ENCODE results near the gene PRR20G.
"Not testable (repeated sequence)": the region's sequence is repeated elsewhere in the genome, so short reads cannot be mapped to it uniquely, and the experiment has no call there.

Gene PRR20G

GRCh38 chr3:127296959-127297358, 9.1 kb upstream of the PRR20G start:
- DNase-seq: no peak

GRCh38 chr3:127296166-127296565, 8.3 kb upstream of the PRR20G start:
- DNase-seq: no peak

DNA sequence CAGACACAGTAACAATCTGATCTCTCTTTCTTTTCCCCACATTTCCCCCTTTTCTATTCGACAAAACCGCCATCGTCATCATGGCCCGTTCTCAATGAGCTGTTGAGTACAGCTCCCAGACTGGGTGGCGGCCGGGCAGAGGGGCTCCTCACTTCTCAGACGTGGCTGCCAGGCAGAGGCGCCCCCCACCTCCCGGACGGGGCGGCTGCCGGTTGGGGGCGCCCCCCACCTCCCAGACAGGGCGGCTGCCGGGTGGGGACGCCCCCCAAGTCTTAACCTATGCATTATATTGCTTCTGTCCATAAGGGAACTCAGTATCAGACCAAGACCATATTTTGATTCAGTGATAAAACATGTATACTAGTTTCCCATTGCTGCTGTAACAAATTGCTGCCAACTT, 5.8 kb upstream of the PRR20G start:
- DNase-seq: not testable (repeated sequence)

GRCh38 chr3:127291611-127292010, 3.8 kb upstream of the PRR20G start:
- DNase-seq: no peak

DNA sequence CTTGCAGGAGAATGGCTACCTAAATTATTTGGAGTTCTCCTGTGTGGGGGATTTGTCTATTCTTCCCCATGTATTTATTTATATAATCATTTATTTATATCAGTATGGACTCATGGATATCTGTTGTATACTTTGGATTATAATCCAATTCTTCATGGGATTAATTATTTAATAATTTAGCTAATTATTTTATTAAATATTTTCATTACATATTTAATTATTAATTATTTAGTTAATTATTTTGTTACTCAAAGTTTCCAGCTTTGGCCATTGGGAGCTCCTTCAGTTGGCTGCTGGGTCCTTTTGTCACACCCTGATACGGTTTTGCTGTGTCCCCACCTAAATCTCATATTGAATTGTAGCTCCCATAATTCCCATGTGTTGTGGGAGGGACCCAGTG, 3.3 kb upstream of the PRR20G start:
- no peak for DNase-seq

GRCh38 chr3:127289706-127290575, 2.1 kb upstream of the PRR20G start:
- no peak for DNase-seq

DNA sequence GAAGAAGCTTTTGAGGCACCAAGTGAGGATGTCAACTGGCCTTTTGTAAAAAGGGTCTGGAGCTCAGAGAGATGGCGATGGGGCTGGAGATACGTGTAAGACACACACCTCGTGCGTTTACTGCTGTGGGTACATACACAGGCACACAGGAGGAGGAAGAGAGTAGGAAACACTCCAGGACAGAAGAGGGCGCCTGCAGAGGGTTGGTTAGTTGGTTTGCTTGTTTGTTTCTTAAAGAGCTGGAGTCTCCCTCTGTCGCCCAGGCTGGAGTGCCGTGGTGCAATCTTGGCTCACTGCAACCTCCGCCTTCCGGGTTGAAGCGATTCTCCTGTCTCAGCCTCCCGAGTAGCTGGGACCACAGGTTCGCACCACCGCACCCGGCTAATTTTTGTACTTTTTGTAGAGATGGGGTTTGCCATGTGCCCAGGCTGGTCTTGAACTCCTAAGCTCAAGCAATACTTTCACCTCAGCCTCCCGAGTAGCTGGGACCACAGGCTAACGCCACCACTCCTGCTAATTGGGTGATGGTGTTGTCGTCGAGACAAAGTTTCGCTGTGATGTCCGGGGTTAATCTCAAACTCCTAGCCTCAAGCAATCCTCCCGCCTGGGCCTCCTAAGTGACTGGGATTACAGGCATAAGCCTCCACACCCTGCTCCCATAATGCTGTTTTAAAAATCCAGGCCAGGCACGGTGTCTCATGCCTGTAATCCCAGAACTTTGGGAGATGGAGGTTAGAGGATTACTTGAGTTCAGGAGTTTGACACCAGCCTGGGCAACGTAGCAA, 1.3 kb upstream of the PRR20G start:
- no peak for DNase-seq

DNA sequence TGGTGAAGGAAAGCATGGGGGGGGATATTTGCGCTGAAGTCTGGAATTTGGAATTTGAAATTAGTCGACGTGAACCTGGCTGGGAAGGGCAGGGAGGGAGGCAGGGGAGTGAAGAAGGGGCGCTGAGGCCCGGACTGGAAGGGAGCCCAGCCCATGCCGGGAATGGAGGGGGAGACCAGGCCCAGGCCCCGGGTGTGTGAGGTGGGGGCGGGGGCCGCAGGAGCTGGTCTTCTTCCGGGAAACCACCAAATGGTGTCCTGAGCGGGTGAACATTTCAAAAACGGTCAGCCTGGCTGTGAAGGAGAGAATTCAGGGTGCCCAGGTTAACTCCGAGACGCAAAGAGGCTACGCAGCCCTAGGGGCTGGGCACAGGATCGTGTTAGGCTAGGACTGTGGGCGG, 497 bp upstream of the PRR20G start:
- DNase-seq: no peak

GRCh38 chr3:127286571-127287140, 1.2 kb downstream of the PRR20G start:
- no peak for DNase-seq

DNA sequence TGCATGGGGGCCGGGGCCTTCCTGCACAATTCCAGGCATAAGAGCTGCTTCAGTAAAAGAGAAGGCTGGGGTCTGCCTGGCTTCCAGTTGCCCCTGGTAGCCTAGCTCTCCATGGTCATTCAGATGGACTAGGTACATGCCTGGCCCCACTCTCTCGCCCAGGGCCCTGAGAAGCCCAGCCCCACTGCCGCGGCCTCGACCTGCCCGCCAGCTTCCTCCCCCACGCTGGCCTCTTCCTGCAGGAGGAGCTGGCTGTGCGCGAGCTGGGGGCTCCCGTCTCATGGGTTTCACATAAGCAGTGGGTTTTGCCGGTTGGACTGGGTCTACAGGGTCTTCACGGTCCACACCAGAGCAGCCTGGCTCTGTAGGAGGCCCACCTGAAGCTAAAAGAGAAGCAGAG, 3.6 kb downstream of the PRR20G start:
- no peak for DNase-seq

GRCh38 chr3:127277561-127277960, 10.3 kb downstream of the PRR20G start:
- DNase-seq: no peak

DNA sequence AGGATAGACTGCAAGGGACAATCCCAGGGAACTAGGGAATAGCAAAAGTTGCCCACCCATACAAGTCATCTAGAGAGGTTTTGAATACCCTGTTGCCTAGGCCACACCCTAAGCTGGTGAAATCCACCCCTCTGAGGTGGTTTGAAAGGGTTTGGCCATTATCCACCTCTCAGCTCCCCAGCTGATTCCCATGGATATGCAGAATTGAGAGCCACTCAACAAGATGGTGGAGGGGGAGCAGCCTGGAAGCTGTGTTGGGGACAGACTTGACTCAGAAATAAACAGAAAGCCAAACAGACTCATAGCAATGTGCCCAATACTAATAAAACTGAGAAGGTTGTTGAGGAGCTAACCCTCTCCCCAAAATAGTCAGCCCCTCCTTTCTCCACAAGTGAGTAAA, 10.9 kb downstream of the PRR20G start:
- DNase-seq: no peak

DNA sequence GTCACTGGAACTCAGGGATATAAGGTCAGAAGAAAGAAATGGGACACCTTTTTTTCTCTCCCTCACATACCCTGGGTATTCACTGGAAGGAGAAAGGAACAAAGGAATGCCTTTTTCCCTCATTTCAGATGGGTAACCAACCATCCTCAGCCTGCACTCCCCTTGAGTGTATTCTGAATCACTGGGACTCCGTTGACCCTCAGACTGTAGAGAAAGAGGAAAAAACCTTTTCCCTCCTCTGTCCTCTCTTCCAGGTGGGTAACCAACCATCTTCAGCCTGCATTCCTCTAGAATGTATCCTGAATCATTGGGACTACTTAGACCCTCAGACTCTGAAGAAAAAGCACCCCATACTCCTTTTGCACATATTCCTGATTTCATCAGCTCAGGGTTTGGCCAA, 11.4 kb downstream of the PRR20G start:
- DNase-seq: no peak

DNA sequence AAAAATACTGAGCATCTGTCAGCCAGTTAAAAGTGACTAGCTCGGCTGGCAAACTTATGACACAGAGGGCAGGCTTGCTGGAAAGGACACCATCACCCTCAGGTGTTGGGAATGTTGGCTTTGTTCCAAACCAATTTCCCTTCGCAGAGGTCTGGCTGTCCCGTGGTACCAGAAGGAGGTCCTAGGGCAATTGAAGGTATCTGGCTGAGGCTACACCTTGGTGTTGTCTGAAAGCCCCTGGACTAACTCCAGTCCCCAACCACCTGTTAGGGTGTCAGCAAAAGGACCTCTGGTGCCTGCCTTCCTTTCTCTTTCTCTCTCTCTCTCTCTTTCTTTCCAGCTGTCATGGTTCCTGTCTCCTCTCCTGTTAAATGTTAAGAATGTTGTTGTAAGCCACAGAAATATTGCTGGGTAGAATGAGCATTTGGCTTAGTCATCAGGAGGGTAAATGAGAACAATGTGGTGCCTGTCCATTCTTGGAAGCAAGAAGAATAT, 12.5 kb downstream of the PRR20G start:
- DNase-seq: no peak

DNA sequence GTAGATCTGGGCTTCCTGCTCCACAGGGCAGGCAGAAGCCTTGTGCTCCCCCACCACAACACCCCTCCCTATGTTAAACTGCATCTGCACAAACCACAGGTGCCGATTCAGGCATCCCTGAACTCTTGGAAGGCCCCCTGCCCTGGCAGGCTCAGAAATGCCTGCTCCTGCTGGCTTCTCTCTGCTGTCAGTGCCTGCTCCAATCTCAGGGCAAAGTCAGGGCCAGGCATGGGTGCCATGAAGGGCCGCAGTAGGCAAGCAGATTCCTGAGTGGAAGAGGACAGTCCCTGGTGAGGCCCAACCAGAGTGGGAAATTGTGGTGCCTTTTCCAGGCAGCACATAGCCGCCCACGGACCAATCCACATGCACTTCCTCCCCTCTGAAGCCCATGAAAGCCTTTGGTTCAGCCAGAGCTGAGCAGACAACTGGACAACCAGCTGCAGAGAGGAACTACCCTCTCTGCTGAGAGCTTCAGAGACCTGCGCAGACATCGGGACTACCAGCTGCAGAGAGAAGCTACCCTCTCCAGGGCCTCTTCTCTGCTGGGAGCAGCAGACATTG, 13.6 kb downstream of the PRR20G start:
- no peak for DNase-seq

- DNase-seq: no peak
These were observed 14.6 kb downstream of the PRR20G start for GRCh38 chr3:127273206-127273605.

DNA sequence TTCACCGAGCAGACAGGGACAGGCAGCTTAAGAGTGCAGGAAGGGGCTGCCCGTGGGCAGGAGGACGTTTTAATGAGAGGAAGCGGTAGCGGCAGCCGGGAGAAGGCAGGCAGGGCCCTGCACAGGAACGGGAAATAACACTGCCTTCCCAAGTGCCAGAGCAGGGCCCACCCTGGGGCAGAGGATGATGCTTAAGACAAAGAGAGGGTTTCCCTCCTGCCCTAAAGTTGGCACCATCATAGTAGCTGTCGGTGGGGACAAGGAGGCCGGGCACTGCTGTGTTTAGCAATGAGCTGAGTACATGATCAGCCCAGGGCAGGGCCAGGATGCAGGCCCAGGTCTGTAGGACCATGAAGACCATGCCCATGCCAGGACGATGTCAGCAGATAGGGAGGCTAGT, 21.7 kb downstream of the PRR20G start:
- DNase-seq: no peak

DNA sequence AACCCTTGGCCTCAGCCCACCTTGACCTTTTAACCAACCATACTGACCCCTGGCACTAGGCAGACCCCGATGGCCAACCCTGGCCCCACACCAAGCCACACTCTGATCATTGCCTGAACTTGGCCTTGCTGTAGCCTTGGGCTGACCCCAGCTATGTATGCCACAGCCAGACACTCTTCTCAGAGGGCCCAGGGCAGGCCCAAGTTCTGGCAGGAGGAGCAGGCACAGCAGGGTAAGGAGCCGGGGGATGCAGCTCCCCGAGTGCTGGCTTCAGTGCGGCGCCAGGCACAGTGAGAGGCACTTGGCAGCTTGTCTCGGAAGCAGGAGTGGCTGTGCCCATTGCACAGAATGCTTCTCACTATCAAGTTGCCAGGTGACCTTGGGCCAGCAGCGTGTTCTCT, 22.3 kb downstream of the PRR20G start:
- DNase-seq: no peak

DNA sequence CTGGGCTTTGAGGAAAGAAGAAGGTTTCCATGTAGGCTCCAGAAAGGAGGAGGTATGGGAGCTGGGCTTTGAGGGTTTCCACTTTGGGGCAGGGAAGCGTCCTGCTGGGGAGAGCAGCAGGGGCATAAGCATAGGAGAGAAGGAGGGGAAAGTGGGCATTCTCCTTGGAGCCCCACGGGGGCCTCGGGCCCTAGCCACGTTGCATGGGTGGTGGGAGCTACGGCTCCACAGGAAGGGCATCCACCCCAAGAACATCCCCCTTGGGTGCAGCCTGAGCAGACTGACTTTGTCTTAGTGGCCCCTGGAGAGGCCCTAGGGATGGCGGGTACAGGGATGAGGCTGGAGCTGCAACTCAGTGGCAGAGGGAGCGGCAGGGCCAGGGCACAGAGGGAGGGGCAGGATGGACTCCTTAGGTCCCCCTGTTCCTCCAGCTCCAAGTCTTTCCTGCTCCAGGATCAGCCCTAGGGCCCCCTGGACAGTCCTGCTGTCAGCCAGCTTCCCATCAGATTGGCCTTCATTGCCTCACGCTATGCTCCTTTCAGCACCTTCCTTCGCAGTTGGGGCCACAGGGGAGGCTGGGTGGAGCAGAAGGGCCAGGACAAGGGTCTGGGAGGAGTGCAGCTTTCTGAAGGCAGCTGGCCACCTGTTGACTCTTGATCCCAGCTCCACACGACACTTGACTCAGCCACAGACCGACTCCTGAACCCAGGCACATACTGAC, 22.9 kb downstream of the PRR20G start:
- DNase-seq: no peak

DNA sequence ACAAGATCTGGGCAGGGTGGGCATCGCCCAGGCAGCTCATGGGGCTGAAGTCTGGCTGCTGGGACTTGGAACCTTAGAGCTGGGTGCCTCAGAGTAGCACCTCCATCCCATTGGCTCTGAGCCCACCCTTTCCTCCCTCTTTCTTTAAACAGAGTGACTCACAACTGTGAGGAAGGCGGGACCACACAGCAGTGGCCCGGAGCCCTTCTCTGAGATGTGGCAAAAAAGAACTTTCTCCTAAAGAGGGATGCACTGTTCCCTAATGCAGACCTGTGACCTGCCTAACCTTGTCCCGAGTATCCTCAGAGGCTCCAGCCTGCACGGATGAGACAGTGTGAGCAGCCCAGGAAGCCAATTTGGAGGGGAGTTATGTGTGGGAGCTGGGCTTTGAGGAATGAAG, 23.6 kb downstream of the PRR20G start:
- no peak for DNase-seq

DNA sequence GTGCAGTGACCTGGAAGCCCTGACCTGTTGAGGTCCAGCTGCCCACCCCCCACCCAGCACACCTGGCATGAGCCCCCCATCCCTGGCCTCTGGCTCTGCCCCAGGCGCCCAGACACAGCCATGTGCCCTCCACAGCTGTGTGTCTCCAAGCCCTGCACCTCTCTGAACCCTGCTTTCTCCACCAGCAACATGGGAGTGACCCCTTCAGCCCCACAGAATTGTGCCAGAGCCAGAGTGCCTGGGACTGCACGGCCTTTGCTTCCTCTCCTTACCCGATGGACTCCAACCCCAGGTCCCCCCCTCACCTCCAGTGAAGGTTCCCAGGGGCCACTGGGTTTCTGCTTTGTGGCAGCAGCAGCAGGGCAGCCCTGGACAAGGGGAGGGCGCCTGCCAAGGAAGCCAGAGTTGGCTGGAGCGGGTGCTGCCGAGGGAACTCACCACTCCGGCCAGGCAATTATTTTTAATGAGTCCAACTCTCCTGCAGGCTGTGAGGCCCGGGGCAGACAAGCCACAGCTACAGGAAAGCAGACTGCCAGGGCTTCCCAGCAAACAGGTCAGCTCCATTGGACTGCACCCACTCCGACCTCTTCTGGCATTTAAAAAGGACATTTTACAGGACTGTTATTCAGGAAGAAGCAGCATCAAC, 24.1 kb downstream of the PRR20G start:
- no peak for DNase-seq

DNA sequence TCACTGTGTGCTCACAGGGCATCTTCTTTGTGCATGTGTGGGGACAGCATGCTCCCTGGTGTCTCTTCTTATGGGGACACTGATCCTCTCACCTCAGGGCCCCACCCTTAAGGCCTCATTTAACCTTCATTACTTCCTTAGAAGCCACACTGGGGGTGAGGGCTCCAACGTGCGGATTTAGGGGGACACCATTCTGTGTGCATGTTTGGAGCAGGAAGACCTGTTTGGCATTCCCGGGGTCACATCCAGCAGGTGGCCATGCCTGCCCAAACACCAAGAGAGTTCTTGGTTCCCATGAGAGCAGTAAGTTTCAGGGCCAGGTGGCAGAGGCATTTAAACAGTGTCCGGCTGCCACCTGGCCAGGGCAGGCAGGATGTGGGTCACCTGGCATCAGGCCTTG, 24.8 kb downstream of the PRR20G start:
- no peak for DNase-seq

All from effector CD4-positive, alpha-beta T cell (primary cell).